Frontal cortex (tissue), 4 donors: ENCODE results near the gene RNU1-2. TPM values are rescaled to one million over a fixed set of nuclear protein-coding genes. Genes with fewer than 3 reads are reported as not detected.
"Not testable (repeated sequence)": the region's sequence is repeated elsewhere in the genome, so short reads cannot be mapped to it uniquely, and the experiment has no call there.

Experiments used
- DNase-seq, 2 donors: peaks; one replicate each; pipeline ENCODE4 v3.0.0; 2012; ENCODE audit warnings: low spot score in 2 of 2
- FAIRE-seq: peaks from 2 replicates; lab custom pipeline; 2012; peaks lifted over from hg19 to GRCh38; lab: Jason Lieb, UNC
- total RNA-seq: library from RNA; depleted of rRNA; stranded (reverse); fragments of >200 nt; gene quantifications from one replicate; pipeline ENCODE4 v1.2.3, GENCODE V29; 2014
- donor health status: control.
- donor health status: control.
- donor health status: control.

Gene RNU1-2
- total RNA-seq, 1 donor from 2014 or later: under 0.01 TPM

DNA sequence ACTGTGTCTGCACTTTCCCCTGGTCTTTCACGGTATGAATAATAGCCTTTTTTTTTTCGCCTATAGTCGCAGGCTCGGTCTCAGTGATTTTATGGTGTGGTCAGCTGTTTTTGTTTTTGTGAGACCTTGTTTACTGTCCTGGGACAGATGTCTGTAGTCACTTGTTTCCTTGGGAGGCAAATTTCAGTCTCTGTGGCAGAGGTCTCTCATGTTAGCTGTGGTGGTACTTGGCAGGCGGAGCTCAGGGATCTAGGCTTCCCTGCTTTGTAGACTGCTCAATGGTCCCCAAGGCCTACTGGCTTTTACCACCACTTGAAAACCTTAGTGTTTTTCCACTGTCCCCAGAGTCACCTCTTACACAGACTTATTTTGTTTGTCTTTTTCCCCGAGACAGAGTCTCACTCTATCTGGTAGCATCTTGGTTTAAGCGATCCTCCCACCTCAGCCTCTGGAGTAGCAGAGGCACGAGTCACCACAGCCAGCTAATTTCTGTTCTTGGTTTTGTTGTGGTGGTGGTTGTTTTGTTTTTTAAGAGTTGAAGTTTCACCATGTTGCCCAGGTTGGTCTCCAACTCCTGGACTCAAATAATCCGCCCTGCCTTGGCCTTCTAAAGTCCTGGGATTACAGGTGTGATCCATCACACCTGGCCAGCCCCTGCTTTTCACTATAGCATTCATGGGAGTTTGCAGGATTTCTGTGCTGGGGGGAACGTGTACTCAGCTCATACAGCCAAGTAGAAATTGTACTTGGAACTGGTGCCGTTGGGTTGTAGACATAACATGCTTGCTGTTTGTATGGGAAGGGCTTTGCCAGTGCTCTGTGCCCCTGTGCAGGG, 10.3 kb downstream of the RNU1-2 start:
- FAIRE-seq (no peak), DNase-seq (no peak)

DNA sequence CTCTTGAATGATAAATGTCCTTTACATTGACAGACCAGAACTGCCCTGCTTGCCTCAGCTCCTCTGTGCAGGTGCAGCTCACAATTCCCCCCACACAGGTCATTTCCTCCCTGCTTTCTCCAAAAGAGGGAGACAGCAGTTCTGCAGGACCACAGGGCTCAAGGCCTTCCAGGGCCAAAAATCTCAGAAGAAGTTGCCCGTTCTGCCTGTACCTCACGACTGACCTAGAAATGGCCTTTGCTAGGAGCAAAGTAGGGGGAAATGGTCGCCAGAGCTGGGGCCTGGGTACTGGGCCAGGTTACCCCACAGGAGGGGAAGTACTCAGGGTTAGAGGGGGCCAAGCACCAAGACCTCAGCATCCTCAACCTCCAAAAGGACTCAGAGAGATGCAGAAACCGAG, 11.1 kb downstream of the RNU1-2 start:
- no peak for FAIRE-seq
- no peak for DNase-seq

DNA sequence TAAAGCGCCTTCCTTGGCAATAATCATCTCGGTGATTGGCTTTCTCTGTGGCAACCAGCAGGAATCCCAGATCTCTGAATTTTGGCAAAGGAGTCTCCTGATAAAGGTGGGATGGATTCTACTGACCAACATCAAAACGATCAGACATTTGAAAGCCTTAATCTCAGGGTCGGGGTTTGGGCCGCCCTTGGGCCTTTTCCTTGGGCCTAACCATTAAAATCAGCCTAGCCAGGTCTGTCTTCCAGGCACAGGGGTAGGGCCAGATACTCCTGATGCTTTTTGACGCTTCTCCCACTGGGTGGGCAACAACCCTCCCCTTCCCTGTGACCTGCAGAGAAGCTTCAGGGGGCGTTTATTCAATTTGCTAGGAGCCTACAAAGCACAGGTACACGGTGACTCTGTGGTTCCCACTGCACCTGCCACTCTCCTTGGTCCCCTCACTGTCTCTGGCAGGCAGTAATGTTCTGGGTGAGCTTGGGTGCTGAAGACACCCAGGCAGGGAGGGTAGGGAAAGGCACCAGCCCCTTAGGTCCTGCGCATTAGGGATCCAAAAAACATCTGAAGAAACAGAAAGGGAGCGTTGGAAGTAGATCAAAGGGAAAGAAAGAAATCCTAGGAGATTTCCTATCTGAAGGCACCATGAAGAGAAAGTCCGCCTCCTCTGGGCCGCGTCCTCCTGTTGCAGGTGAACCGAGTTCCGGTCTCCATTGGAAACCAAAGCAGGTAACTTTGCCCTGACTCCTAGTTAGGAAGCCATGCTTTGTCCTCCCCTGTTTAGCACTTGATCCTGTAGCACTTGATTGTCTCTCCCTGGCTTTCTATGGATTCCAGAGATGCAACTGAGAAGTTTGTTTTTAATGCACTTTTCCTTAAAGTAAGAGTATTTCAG, 12.3 kb downstream of the RNU1-2 start:
- no peak for DNase-seq
- FAIRE-seq: no peak

DNA sequence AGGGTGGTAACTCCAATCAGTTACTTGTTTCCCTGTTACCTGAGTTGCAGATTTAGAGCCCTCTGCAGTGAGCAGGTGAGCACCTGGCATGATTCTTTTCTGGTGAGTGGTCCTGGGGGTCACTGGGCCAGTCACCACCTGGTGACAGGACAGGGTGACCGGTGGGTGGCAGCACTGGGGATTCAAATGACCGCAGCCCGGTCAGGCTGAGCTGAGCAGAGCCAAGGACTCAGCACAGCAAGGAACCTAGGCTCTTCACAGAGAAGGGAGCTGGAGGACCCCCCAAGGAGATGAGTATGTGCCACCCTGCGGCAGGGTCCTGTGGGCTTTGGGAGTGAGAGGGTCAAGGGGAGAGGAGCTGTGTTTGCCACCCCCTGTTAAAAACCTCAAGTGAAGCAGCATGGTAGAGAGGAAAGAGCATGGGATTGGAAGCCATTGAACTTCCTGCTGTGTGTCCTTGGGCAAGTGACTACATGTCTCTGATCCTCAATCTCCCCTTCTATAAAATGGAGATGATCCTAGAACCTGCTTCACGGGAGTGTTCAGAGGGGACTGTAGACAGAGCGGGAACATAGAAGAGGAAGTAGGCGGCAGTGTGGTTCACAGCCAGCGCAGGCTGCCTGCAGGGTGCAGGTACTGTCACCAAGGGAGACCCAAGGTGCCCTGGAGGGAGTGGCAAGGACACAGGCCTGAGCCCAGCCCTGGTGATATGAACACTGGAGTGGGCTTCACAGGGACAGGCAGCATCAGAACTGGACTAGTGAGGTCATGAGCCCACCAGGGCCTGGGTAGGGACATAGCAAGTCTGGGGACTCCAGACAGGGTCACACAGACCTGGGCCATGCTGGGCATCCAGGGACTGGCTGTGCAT, 16.3 kb downstream of the RNU1-2 start:
- DNase-seq, FAIRE-seq: not testable (repeated sequence)

DNA sequence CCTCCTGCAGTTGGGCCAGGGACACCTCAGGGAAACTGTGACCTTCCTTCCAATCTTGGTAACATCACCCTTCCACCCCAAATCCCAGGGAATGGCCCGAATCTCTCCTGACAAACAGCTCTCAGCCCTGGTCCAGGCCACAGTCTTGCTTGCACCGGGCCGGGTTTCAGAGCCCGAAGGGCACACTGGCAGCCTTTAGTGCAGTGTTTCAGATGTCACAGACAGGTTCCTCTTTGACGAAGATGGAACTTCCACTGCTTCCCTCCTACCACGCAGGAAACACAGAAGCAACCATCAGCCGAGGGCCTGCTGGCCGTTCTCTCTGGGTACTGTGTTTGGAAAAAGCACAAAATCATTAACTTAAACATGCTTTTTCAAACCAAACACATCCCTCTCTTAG, 17.0 kb downstream of the RNU1-2 start:
- not testable (repeated sequence) for FAIRE-seq, DNase-seq

DNA sequence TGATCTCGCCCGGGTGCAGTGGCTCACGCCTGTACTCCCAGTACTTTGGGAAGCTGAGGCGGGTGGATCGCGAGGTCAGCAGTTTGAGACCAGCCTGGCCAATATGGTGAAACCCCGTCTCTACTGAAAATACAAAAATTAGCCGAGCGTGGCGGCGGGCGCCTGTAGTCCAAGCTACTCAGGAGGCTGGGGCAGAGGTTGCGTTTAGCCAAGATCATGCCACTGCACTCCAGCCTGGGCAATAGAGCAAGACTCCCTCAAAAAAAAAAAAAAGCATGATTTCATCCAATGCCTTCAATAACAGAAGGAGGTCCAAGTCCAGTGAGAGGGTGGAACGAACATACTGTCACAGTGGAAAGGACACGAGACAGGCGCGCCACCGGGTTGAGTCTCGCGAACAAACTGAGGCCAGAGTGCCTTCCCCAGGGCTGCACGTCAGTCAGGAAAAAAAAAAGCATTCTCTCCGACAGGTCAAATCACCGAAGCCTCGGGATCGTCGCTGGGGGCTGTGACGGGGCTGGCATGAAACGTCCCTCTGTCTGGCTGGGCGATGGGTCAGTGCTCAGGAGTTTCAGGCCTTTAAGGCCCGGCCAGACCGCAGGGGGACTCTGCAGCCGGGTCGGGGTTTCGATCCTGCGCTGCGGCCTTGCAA, 17.5 kb downstream of the RNU1-2 start:
- no peak for DNase-seq
- FAIRE-seq: no peak

DNA sequence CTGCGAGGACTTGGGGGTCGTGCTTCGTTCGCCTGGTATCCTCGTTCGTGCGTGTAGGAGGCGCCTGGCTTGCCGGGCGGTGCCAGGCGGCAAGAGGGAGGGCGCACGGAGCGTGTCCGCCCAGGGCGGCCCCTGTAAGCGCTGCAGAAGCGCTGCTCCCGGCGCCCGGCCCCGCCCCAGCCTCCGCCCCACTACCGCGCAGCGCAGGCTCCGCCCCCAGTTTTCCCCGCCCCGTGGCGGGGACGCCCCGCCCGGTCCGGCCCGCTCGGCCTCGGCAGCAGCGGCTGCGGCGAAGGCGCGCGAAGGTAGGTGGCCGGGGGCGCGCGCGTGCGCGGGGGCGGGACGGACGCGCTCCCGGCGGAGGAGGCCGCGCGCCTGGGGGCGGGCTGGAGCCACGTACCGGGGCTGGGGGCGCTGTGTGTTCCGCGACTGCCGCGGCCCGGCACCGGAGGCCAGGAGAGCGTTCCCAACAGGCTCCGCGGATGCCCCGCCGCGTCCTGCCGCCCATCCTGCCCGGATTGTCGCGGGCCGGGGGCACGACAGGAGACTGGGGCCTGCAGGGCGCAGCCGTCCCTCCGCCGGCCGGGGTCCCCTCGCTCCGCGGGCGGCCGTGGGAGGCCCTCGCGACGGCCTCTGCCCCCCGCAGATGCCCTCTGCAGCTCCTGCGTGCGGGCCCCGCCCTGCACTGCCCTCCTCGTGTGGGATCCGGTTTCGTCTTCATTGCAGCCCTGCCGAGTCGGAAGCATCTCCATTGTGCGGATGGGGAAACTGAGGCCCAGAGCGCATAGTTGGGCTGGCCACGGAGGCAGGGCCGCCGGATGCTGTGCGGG, 18.3 kb downstream of the RNU1-2 start:
- FAIRE-seq (no peak), DNase-seq (peak; percentile 97 to 100)

DNA sequence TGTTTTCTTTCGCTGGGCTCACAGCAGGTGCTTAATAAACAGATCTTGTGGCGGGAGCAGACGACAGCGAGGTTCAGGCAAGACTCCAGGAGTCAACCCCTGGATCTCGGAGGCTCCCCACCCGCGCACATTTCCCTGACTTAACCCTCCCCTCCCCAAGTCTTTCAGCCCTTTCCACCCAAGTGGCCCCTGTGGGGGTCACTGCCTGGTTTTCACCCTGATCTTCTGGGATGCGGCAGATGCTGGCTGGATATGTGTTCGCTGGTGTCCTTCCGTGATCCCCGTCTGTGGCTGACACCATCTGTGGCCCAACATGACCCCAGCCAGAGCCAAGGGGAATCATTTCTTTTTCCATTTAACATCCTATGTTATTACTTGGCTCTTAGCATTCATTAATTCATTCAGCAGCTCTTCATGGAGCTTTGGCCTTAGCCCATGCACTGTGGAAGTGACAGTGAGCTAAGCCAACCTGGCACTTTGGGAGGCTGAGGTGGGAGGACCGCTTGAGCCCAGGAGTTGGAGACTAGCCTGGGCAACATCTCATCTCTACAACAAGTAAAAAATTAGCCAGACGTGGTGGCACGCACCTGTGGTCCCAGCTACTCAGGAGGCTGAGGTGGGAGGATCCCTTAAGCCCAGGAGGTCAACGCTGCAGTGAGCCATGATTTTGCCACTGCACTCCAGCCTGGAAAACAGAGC, 19.3 kb downstream of the RNU1-2 start:
- FAIRE-seq: not testable (repeated sequence)
- DNase-seq: peak in 1 of 2 donors; percentile 59

DNA sequence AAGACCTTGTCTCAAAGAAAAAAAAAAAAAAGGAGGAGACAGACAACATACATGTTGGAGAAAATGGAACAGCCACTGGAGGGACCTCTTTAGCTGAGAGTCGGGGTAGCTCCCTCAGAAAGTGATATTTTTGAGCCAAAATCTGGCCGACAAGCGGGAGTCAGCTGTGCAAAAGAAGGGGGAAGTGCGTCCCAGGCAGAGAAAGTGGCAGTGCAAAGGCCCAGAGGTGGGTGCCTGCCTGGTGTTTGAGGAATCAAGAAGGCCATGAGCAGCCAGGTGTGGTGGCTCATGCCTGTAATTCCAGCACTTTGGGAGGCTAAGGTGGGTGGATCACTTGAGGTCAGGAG, 19.8 kb downstream of the RNU1-2 start:
- DNase-seq (no peak), FAIRE-seq (no peak)

DNA sequence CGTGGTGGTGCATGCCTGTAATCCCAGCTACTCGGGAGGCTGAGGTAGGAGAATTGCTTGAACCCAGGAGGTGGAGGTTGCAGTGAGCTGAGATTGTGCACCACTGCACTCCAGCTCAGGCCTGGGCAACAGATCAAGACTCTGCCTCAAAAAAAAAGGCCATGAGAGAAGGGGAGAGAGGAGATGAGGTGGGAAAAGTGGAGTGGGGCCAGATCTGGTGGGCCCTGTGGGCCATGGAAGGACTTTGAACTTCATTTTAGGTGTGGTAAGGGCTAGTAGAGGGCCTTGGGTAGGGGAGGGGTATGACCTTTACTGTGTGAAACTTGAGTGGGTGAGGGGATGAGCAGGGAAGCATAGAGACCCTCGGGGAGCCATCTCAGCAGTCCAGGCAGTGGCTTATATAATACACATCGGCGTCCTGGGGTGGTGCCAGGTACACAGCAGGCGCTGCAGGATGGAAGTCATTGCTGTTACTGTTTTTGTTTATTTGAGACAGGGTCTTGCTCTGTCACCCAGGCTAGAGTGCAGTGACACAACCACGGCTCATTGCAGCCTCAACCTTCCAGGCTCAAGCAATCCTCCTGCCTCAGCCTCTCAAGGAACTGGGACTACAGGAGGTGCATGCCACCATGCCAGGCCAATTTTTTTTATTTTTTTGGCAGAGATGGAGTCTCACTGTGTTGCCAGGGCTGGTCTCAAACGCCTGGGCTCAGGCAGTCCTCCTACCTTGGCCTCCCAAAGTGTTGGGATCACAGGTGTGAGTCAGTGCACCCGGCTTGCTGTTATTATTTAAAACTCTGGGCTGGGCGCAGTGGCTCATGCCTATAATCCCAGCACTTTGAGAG, 20.5 kb downstream of the RNU1-2 start:
- not testable (repeated sequence) for FAIRE-seq, DNase-seq

DNA sequence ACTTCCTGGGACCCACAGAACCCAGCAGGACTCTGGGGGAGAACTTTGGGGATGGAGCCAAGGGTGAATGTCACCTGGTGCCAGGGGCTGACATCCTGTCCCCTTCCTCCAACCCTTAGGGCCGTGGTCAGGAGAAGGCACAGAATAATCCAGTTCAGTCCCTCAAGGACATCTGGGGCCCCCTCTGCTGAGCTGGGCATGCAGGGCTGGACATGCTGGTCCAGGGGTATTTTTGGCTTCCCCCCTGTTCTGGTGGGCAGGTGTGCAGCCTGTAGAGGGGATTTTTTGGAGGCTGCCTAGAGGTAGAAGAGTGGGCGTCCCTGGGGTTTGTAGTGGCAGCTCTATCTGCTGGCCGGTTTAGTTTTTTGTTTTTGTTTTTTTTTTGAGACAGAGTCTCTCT, 22.6 kb downstream of the RNU1-2 start:
- FAIRE-seq (no peak), DNase-seq (no peak)

DNA sequence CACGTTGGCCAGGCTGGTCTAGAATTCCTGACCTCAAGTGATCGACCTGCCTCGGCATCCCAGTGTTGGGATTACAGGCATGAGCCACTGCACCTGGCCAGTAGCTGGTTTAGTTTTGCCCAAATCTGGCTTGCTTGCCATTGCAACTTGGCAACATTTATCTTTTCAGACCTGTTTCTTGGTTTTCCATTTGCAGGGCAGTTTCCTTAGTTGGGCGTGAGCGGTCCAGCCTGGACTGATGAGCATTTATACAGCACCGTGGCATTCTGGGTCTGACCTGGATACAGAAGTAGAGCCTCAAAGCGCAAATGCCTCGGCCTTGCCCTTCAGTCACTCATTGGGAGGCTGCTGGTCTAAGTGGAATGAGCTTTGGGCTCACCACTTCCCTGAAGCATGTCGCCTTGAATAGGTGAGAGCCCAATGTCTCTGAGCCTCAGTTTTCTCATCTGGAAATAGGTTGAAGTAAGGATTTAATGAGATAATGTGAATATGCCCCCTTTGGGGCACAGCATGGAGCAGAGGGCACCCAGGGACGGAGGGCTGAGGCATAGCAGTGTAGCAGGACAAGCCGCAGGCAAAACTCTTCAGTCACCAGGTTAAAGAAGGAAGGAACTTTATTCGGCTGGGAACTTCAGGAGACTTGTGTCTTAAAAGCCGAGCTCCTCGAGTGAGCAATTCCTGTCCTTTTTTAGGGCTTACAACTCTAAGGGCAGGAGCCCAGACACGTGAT, 23.3 kb downstream of the RNU1-2 start:
- FAIRE-seq: not testable (repeated sequence)

DNA sequence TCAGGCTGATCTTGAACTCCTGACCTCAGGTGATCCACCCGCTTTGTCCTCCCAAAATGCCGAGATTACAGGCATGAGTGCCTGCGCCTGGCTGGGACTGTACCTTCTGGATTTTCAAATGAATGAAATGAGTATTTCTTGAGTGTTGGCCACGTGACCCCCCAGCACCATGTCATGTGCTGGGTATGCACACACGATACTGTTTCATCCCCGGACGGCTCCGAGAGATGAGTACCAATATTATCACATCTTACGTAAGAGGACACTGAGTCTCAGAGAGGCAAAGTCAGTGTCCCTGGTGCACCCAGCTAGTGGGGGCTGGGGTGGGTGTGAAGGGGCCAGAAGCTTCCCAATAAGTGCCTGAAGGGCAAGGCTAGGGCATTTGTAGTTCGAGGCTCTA, 25.2 kb downstream of the RNU1-2 start:
- FAIRE-seq: no peak

More for the DNA sequence above, 23.3 kb downstream of the RNU1-2 start:
- DNase-seq: not testable (repeated sequence)

DNA sequence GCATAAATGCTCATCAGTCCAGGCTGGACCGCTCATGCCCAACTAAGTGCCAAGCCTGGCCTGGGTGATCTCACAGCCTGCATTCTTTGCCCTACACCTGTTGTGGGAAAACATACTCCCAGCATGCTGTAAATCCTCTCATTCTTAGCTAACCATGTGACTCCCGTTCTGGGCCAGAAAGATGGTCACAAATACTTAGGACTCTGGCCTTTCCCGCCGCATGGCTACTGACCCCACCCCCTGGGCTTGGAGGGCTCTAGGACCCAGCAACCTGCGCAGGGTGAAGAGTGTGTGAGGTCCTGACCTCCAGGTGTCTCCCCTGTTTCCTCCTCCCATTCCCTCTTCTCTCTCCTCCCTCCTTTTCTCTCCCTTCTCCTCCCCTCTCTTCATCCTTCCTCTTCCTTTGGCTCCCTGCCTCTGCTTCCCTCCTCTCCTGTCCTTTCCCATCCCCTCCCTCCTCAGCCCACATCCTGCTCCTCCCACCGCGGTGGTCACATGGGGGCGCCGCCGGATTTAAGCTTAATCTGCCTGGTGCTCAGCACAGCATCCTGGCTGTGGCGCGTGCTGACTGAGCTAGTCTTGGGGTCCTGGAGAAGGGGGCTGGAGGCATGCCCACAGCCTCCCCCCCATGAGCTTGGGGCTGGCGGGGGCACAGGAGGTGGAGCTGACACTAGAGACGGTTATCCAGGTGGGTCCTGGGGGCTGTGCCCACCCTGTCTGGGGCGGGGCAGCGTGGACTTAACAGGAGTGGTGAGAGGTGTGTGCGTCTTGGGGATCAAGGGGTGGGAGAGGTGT, 25.8 kb downstream of the RNU1-2 start, which contains the start of gene CROCC:
Gene CROCC, plus strand, starts transcription at position 541 of the 795 bp plus-strand sequence. Its CDS starts 88 bp downstream, at position 629.
- FAIRE-seq (no peak), DNase-seq (peak in 1 of 2 donors; percentile 61)

More for the DNA sequence above, 25.2 kb downstream of the RNU1-2 start:
- no peak for DNase-seq

DNA sequence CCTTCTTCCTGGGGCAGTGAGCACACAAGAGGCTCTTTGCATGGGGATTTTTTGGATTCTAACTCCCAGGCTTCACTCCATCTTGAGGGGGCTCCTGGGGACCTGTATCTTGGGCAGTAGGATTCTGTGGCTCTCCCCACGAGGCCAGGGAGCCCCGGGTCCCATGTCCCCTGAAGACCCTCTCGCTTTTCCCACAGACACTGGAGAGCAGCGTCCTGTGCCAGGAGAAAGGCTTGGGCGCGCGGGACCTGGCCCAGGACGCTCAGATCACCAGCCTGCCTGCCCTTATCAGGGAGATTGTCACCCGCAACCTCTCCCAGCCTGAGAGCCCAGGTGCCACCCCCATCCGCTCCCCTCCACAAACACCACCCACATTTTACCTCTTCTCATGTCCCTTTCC, 26.7 kb downstream of the RNU1-2 start:
- DNase-seq (no peak), FAIRE-seq (no peak)
